HEK293T (cell line): Measurements from ENCODE around the gene CNGA3.

ENCODE experiments used
- L3MBTL2 ChIP-seq: fragments of 450-650 bp; conservative IDR thresholded peaks from 2 replicates; pipeline ENCODE4 v1.6.1; 2016; ENCODE audit warnings: mild to moderate bottlenecking
- LEF1 ChIP-seq: fragments of 450-650 bp; IDR thresholded peaks from 2 replicates; pipeline ENCODE4 v1.6.1; 2017; ENCODE audit warnings: mild to moderate bottlenecking, borderline replicate concordance
- SP1 ChIP-seq: fragments of 450-650 bp; IDR thresholded peaks from 2 replicates; pipeline ENCODE4 v1.6.1; 2017
- SUZ12 ChIP-seq: fragments of 450-650 bp; IDR thresholded peaks from 2 replicates; pipeline ENCODE4 v1.6.1; 2016; ENCODE audit warnings: mild to moderate bottlenecking
- TARDBP ChIP-seq: fragments of 450-650 bp; IDR thresholded peaks from 2 replicates; pipeline ENCODE4 v1.6.1; 2016

- TF ChIP-seq SP1 (no peak), LEF1 (no peak), TARDBP (no peak), SUZ12 (no peak), L3MBTL2 (no peak)
Measured at GRCh38 chr2:98309580-98309979, 36.7 kb upstream of the CNGA3 start.
